ENCODE measurements around the gene MDH2.
"Not testable (repeated sequence)": the region's sequence is repeated elsewhere in the genome, so short reads cannot be mapped to it uniquely, and the experiment has no call there.

Gene MDH2

GRCh38 chr7:76089865-76090475 lies 42.1 kb downstream of the MDH2 start:
- FAIRE-seq (no peak), DNase-seq (ENCODE audit: insufficient read length, low spot score) (no peak)
- TF ChIP-seq, protein P1, sequence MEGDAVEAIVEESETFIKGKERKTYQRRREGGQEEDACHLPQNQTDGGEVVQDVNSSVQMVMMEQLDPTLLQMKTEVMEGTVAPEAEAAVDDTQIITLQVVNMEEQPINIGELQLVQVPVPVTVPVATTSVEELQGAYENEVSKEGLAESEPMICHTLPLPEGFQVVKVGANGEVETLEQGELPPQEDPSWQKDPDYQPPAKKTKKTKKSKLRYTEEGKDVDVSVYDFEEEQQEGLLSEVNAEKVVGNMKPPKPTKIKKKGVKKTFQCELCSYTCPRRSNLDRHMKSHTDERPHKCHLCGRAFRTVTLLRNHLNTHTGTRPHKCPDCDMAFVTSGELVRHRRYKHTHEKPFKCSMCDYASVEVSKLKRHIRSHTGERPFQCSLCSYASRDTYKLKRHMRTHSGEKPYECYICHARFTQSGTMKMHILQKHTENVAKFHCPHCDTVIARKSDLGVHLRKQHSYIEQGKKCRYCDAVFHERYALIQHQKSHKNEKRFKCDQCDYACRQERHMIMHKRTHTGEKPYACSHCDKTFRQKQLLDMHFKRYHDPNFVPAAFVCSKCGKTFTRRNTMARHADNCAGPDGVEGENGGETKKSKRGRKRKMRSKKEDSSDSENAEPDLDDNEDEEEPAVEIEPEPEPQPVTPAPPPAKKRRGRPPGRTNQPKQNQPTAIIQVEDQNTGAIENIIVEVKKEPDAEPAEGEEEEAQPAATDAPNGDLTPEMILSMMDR (IDR thresholded peaks at IDR 0.05; ENCODE audit: insufficient read depth, missing control alignments), result no peak

- FAIRE-seq (no peak), DNase-seq (ENCODE audit: insufficient read length, low spot score) (no peak)
- TF ChIP-seq, protein P1 (IDR thresholded peaks at IDR 0.05; ENCODE audit: insufficient read depth, missing control alignments), result no peak
These were observed 43.6 kb downstream of the MDH2 start for GRCh38 chr7:76091506-76091905.

DNA sequence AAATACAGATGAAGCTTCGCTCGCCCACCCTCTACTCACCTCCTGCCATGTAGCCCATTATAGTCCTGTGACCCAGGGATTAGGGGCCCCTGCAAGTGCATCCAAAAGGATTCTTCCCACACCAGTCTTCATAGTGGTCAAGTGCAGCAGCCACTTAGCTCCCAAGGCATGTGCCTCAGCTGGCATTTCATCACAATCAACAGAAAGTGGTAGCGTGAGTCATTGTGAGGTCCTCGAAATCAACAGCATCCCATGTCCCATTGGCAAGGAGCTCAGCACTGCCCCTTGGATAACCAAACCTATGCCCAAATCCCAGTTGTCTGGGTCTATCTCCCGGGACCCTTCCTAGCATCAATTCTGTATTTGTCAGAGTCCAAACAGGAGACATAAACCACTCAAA lies 45.6 kb downstream of the MDH2 start:
- not testable (repeated sequence) for DNase-seq (ENCODE audit: insufficient read length, low spot score); FAIRE-seq

GRCh38 chr7:76094326-76094725 lies 46.4 kb downstream of the MDH2 start:
- not testable (repeated sequence) for FAIRE-seq; DNase-seq (ENCODE audit: insufficient read length, low spot score)

DNA sequence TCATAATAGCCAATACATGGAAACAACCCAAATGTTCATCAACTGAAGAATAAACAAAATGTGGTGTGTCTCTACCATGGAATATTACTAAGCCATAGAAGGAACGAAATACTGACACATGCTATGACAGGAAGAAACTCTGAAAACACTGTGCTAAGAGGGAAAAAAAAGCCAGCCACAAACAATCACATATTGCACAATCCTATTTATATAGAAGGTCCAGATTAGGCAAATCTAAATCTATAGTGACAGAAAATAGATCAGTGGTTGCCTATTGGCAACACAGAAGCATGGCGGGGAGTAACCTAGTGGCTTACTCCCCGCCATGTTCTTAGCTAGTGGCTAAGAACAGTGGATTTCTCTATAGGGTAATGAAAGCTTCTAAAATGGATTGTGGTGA lies 48.0 kb downstream of the MDH2 start:
- no peak for DNase-seq (ENCODE audit: insufficient read length, low spot score)
- no peak for FAIRE-seq
- TF ChIP-seq, protein P1 (IDR thresholded peaks at IDR 0.05; ENCODE audit: insufficient read depth, missing control alignments), result no peak

DNA sequence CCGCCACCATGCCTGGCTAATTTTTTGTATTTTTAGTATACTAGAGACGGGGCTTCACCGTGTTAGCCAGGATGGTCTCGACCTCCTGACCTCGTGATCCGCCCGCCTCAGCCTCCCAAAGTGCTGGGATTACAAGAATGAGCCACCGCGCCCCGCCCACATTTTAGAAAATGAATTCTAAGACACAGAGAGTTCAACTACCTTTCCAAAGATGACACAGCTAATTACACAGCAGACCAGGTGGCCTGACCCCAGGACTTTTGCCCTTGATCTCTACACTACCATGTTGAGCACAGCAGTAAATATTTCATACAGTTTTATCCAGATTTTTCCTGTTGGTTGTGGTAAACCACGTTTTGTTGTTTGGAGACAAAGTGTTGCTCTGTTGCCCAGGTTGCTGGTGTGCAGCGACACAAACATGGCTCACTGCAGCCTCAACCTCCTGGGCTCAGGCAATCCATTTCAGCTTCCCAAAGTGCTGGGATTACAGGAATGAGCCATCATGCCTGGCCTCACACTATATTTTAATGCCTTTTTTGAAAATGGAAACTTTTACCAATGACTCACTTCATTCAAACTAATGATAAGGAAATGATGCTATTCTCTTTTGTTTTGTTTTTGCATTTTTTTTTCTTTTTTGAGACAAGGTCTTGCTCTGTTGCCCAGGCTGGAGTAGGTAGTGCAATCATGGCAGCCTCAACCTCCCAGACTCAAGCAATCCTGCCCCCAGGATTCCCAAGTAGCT lies 54.0 kb downstream of the MDH2 start:
- not testable (repeated sequence) for FAIRE-seq; DNase-seq (ENCODE audit: insufficient read length, low spot score)

DNA sequence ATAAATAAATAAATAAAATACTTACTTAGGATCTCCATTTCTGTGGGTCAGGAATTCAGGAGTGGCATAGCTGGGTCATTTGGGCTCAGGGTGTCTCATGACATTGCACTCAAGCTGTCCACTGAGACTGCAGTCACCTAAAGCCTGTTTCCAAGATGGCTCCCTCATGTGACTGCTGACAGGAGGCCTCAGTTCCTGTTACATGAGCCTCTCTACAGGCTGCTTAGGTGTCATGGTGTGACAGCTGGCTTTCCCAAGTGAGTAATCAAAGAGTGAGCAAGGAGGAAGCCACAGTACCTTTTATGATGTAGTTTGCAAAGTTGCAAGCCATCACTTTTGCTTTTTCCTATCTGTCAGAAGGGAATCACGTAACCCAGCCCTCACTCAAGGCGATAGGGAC lies 55.9 kb downstream of the MDH2 start:
- not testable (repeated sequence) for FAIRE-seq; DNase-seq (ENCODE audit: insufficient read length, low spot score)

GRCh38 chr7:76106130-76106529 lies 58.2 kb downstream of the MDH2 start:
- FAIRE-seq; DNase-seq (ENCODE audit: insufficient read length, low spot score): not testable (repeated sequence)

- no peak for DNase-seq (ENCODE audit: insufficient read length, low spot score)
These were observed 59.0 kb downstream of the MDH2 start for GRCh38 chr7:76106893-76107292.

More at GRCh38 chr7:76106893-76107292, 59.0 kb downstream of the MDH2 start:
- TF ChIP-seq, protein P1 (IDR thresholded peaks at IDR 0.05; ENCODE audit: insufficient read depth, missing control alignments), result no peak
- no peak for FAIRE-seq

Data from D721Med (cell line).